HG02943 (cell line): ENCODE measurements around the gene SLC5A10.
"Not testable (repeated sequence)": the region's sequence is repeated elsewhere in the genome, so short reads cannot be mapped to it uniquely, and the experiment has no call there.

ENCODE experiments used
- ATAC-seq: cut with Tn5 transposase; IDR thresholded peaks from one replicate; pipeline ENCODE4 v1.9.1; 2021; ENCODE audit warnings: mild to moderate bottlenecking, low read depth, moderate library complexity; ENCODE audit not compliant: unreplicated experiment

The SLC5A10 gene

DNA sequence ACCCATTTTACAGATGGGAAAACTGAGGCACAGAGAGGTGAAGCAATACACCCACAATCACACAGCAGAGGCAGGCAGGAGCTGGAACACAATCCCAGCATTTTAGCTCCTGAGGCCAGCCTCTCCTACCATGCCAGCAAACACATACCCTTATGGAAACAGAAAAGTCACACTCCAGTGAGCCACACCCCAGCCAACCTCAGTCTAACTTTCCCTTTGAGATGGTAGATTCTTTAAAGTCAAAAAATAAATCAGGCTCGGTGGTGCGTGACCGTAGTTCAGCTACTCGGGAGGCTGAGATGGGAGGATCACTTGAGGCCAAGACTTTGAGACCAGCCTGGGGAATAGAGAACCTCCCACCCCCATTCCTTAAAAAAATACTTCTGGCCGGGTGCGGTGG, 84.2 kb downstream of the SLC5A10 start:
- ATAC-seq, result peak; percentile 33

DNA sequence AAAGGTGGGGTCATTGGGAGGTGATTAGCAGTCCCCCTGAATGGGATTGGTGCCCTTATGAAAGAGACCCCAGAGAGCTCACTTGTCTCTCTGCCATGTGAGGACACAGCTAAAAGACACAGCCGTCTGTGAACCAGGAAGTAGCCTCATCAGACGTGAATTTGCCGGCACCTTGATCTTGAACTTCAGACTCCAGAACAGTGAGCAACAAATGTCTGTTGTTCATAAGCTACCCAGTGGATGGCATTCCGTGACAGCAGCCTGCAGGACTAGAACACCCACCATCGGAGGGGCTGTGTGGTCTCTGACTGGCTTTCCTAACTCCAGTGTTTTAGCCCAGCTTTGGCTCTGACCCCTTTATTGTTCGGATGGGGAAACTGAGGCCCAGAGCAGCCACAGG, 85.6 kb downstream of the SLC5A10 start:
- not testable (repeated sequence) for ATAC-seq

DNA sequence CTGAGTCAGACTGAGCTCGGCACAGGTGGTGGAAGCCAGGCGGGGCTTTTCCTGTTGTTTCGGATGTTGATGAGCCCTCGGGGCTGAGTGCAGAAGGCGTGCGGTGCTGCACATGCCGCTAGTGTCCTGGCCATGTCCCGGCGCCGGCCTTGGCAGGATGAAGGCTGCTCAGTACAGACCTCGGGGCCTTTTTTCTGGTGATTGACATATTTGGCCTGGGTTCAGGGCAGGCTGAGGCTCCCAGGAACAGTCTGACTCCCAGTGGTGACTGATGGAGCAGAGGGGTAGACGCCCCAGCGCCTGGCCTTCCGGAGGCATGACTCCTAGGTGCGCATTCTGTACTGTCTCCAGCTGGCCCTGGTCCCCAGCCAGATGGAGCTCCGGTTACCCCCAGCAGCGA, 86.0 kb downstream of the SLC5A10 start:
- not testable (repeated sequence) for ATAC-seq

DNA sequence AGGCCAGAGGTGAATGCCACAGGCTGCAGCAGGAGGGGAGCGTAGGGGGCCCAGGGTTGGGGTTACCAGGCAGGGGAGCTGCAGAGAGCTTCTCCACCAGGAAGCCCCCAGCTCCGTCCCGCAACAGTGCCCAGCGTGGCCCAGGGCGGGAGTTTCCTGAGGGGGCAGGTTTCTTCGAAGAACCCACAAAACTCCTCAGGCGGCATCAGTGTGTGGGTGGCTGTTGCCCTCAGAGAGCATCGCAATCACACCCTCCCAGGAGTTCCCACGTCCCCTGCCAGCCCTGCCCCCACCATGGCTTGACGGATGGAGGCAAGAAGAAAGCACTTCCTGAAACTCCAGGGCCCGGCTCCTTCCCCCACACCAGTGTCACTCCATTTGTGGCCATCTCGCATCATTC, 86.8 kb downstream of the SLC5A10 start:
- not testable (repeated sequence) for ATAC-seq

DNA sequence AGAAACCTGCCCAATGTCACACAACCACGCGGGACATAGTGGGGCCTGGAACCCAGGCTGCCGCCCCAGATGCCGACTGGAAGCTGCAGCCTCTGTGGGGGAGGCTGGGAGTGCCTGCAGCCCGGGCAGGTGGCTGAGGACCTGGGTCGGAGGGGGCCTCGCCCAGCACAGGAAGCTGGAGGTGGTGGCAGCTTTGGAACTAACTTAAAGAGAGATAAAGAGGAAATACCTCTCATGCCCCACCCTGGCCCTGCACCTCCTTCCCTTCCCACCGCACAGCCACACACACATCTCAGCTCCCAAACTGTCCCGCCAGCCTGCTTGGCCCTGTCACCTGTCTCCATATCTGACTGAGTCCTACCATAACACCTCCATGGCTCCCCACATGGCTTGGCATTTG, 88.4 kb downstream of the SLC5A10 start:
- not testable (repeated sequence) for ATAC-seq

DNA sequence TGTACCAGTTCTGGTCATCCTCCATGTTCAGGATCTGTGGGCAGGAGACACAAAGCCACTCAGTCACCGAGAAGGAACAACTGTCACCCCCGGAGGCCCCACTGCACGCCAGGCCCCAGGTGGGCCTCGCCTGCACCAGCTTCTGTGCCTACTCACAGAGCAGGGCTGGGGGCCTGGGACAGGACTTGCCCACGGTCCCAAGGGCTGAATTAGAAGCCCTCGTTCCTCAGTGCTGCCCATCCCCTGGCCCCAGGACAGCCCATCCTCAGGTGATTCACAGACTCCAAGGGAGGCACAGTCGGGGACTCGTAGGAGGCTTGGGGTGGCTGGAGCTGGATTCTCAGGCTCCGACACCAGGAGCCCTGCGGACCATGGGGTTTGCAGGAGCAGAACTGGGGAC, 89.9 kb downstream of the SLC5A10 start:
- not testable (repeated sequence) for ATAC-seq

DNA sequence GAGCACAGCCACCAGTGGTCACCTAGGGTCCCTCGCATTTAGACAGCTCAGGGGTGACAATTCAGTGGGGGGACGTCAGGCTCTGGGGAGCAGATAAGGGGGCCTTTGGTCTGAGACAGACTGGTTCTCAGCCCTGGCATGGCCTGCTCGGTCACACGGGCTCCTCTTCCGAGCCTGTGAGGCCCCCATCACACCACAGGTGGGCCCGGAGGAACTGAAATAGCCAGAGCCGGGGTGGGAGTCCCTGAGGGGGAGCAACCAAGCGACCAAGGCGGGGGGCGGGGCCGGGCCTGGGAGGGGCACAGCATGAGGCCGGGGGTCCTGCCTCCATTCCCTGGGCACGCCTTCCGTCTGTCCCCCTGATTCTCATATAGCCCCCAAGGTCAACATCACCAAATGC, 90.4 kb downstream of the SLC5A10 start:
- ATAC-seq, result not testable (repeated sequence)

DNA sequence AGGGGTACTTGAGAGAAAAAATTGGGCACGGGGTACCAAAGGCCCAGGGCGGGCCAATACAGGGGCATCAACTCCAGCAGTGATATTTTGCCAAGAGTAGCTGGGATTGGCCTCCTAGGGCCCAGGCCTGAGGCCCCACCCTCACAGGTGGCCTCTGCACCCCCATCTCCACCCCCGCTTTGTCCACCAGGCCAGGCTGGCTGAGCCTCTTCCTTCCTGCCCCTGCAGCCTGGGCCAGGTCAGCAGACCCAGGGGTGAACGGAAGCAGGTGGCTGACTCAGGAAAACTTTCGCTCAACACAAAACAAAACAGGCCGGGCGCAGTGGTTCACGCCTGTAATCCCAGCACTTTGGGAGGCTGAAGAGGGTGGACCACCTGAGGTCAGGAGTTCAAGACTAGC, 91.1 kb downstream of the SLC5A10 start:
- ATAC-seq, result not testable (repeated sequence)

DNA sequence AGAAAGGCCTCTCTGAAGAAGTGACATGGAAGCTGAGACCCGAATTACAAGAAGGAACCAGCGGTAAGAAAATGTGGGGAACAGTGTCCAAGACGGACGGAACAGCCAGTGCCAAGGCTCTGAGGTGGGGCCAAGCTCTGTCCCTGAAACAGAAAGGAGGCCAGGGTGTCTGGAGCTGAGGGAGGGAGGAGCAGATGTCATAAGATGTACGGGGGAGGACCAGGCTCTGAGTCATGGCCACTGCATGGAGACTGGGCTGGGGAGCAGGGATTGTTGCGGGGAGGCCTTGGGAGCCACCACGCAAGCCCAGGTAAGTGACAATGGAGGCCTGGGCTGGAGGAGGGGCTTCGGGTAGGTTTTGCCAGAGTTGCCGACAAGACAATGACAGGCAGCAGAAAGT, 92.7 kb downstream of the SLC5A10 start:
- ATAC-seq, result not testable (repeated sequence)

DNA sequence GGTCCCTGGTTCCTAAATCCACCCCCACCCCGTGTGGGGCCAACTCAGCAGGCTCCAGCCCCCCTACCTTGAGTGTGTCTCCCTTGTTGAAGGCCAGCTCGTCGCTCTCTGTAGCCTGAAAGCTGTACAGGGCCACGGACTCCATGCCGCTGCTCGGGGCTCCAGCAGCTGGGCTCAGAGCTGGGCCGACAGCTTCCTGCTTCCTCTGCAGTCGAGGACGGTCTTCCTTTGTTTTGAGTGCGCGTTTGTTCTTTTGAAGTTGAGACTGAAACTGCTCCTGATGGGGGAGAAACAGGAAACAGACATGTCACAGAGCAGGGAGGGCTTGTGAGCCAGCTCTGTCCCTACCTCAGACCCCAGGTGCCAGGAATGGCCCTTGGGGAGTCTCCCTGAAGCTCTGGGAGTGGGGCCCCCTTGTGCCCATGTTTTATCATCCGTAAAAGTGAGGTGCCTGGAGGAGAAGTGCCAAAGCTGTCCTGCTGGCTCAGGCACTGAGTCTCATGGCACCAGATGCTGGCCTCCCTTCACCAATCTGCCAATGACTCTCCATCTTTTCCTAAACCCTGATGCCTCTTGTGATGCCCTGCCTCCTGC, 94.9 kb downstream of the SLC5A10 start, which contains the start of gene GRAP:
Gene GRAP, minus strand, starts transcription at position 176 of the 594 bp plus-strand sequence. Its CDS starts 31 bp downstream, at position 145.
- not testable (repeated sequence) for ATAC-seq

DNA sequence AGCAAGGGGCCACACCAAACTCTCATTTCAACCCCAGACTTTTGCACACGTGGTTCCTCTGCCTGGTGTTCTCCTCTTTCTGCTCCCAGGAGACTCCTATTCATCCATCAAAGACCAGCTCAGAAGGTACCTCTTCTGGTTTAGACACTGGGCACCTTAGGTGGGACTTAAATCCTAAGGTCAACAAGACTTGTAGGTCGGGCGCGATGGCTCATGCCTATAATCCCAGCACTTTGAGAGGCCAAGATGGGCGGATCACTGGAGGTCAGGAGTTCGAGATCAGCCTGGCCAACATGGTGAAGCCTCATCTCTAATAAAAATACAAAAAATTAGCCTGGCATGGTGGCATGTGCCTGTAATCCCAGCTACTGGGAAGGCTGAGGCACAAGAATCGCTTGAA, 95.5 kb downstream of the SLC5A10 start:
- not testable (repeated sequence) for ATAC-seq

DNA sequence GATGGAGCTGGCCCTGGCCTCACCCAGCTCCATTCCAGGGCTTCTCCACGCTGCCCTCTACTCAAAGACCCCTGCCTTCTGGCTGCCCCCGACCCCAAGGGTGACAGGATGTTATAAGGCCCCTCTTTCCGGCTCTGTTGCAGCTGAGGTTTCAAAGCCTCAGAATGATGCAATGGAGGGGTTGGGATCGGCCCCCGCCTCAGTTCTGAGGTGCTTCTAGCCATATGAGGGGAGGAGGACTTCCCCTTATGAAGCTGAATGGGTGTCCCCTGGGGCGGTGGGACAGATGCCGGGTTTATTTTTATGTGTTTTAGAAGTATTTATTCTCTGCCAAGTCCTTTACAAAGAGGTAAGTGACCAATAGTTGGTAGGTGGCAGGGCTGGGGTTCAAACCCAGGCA, 96.9 kb downstream of the SLC5A10 start:
- ATAC-seq, result not testable (repeated sequence)

DNA sequence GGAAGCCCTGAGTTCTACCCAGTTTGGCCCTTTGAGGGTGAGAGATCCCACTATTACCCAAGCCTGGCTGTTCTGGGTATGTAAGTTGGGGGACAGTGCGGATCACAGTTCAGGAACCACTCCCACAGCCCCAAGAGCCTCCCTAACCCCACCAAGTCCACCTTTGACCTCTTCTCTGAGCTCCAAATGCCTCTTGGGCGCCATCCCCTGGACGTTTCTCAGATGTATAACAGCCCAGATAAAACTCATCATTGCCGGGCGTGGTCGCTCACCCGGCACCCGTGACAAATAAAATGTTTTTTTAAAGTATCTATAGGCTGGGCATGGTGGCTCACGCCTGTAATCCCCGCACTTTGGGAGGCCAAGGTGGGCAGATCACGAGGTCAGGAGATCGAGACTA, 103.5 kb downstream of the SLC5A10 start:
- ATAC-seq, result peak; percentile 59

DNA sequence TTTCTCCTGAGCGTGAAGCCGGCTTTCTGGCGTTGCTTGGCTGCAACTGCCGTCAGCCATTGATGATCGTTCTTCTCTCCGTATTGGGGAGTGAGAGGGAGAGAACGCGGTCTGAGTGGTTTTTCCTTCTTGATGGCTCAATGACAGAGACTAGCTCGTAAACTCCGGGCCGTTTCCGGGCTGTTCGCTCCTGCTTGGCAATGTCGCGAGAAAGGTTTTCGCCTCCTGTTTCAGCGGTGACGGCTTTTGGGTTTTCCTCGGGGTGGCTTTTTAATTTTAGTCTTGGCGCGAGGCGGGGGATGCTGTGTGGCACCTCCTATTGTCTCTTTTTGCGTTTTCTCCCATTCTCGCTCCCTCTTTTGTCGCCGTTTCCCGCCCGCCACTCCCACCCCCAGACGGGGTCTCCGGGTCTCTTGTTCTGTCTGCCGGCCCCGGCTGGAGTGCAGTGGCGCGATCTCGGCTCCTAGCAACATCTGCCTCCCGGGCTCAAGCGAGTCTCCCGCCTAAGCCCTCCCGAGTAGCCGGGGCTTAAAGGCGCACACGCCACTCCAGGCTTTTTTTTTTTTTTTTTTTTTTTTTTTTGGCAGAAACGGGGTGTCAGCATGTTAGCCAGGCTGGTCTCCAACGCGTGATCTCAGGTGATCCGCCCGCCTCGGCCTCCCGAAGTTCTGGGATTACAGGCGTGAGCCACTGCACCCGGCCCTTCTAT, 110.2 kb downstream of the SLC5A10 start:
- peak; percentile 56 for ATAC-seq

DNA sequence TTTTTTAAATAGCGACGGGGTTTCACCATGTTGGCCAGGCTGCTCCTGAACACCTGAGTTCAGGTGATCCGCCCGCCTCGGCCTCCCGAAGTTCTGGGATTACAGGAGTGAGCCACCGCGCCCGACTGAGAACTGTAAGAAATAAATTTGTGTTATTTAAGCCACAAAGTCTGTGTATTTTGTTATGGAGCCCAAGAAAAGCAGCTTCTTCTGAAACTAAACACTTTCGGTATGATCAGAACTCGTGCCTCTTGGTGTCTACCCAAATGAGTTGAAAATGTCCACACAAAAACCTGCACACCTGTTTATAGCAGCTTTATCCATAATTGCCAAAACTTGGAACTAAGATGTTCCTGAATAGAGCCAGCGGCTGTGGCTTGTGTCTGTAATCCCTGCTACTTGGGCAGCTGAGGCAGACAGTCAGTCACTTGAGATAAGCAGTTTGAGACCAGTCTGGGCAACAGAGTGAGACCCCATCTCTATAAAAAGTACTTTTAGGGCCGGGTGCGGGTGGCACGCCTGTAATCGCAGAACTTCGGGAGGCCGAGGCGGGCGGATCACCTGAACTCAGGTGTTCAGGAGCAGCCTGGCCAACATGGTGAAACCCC, 110.9 kb downstream of the SLC5A10 start:
- ATAC-seq, result peak; percentile 75

DNA sequence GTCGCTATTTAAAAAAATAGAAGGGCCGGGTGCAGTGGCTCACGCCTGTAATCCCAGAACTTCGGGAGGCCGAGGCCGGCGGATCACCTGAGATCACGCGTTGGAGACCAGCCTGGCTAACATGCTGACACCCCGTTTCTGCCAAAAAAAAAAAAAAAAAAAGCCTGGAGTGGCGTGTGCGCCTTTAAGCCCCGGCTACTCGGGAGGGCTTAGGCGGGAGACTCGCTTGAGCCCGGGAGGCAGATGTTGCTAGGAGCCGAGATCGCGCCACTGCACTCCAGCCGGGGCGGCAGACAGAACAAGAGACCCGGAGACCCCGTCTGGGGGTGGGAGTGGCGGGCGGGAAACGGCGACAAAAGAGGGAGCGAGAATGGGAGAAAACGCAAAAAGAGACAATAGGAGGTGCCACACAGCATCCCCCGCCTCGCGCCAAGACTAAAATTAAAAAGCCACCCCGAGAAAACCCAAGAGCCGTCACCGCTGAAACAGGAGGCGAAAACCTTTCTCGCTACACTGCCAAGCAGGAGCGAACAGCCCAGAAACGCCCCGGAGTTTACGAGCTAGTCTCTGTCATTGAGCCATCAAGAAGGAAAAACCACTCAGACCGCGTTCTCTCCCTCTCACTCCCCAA, 111.5 kb downstream of the SLC5A10 start:
- ATAC-seq, result not testable (repeated sequence)

DNA sequence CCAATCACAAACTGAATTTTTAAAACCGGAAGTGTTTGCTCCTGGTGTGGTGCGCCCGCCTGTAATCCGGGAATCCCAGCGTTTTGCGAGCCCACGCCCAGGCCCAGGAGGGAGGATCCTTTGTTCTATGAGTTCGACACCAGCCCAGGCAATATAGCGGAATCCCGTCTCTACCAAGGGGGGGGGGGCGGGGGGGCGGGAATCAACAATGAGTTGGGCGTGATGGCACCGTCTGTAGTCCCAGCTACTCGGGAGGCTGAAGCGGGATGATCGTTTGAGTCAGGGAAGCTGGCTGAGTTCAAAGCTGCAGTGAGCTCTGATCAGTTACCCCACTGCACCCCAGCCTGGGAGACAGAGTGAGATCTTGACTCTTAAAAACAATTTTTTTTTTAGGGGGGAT, 112.4 kb downstream of the SLC5A10 start:
- not testable (repeated sequence) for ATAC-seq

DNA sequence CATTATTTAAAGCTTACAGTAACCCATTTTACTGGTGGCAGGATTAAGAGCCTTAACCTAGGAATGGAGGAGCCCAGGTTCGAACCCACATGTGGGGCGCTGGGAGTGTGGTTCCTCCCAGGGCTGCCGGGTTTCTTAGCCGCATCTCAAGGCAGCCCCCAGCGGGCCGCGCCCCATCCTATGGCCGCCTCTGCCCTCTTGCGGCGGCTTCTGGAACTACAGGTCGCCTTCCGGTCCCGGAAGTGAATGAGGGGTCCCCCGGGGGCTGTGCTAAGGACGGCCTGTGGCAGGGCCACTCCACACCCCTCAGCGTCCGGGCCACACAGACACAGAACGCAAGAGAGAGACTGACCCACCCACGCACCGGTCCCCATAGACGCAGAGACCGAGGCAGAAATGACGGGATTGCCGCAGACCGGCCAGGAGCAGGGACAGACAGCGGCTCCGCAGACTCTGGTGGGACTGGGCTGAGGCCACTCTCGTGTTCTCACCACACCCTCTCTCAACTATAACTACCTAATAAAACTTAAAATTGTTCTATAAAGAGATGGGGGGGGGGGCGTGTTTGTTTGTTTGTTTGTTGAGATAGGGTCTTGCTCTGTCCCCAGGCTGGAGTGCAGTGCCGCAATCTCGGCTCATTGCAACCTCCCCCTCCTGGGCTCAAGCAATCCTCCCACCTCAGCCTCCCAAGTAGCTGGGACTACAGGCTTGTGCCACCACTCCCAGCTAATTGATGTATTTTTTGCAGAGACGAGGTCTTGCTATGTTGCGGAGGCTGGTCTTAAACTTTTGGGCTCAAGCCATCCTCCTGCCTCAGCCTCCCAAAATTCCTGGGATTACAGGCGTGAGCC, 118.6 kb downstream of the SLC5A10 start:
- ATAC-seq, result peak; percentile 83
